ENCODE results near the gene ZNF197. TPM values are rescaled to one million over a fixed set of nuclear protein-coding genes. Genes with fewer than 3 reads are reported as not detected.

Gene ZNF197
- total and polyA plus RNA-seq, 10 of the 15 experiments (the other 5 are each of a cell fraction or from before 2014, with no cell fraction given) = 3.2 to 16.6 (median 9.7) TPM

DNA sequence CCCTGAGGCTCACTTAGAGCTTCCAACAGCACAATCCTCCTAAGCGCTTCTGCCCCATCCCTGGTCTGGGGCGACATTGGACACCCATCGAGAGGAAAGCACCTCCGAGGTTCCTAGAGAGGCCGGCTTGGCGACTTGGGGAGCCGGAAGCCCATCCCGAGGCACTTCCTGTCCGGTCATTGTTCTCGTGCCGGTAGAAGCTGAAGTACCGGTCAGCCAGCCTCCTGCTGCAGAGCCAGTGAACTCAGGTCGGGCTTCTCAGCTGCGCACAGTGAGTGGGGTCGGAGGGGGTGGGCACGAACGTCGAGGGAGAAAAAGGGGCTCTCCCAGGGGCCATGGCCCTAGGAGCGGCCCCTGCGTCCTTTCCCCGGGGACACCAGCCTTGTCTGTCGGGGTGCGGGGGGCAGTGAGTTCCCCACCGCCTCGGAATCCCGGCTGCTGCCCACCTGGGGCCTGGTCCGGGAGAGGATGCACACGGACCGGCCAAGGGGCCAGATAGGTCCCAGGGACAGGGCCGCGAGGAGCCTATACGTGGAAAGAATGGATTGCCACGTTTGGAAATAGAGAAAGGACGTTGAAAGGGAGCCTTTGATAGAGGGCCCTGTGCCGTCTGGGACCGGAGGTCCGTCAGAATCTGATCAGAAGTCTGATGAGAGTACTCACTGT is 23.9 kb downstream of the ZNF197 start, which contains the start of gene ZNF35 (continued):
- TF ChIP-seq, protein P1, sequence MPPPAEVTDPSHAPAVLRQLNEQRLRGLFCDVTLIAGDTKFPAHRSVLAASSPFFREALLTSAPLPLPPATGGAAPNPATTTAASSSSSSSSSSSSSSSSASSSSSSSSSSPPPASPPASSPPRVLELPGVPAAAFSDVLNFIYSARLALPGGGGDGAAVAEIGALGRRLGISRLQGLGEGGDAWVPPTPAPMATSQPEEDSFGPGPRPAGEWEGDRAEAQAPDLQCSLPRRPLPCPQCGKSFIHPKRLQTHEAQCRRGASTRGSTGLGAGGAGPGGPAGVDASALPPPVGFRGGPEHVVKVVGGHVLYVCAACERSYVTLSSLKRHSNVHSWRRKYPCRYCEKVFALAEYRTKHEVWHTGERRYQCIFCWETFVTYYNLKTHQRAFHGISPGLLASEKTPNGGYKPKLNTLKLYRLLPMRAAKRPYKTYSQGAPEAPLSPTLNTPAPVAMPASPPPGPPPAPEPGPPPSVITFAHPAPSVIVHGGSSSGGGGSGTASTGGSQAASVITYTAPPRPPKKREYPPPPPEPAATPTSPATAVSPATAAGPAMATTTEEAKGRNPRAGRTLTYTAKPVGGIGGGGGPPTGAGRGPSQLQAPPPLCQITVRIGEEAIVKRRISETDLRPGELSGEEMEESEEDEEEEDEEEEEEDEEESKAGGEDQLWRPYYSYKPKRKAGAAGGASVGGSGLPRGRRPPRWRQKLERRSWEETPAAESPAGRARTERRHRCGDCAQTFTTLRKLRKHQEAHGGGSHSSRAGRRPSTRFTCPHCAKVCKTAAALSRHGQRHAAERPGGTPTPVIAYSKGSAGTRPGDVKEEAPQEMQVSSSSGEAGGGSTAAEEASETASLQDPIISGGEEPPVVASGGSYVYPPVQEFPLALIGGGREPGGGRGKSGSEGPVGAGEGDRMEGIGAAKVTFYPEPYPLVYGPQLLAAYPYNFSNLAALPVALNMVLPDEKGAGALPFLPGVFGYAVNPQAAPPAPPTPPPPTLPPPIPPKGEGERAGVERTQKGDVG (CRISPR knock-in tag; IDR thresholded peaks at IDR 0.05) = no peak
- TF ChIP-seq PAX8 (IDR thresholded peaks at IDR 0.05) (no peak), JUNB (IDR thresholded peaks at IDR 0.05) (no peak), POLR2AphosphoS5 (IDR thresholded peaks at IDR 0.05; ENCODE audit: low read length) (peak; percentile 83), MXI1 (IDR thresholded peaks at IDR 0.05; ENCODE audit: low read depth, low read length) (peak; percentile 50; the same call in 1 of the 2 replicates), SMARCA5 (IDR thresholded peaks at IDR 0.05) (peak; percentile 31; the same call in 1 of the 2 replicates), SREBF2 (IDR thresholded peaks at IDR 0.05; ENCODE audit: low read length) (0 out of 2 replicates have a peak, but pooled peaks have one; percentile 22), IRF4 (IDR thresholded peaks at IDR 0.05; ENCODE audit: low read depth, low read length) (peak; percentile 33; the same call in 1 of the 2 replicates), GABPA (IDR thresholded peaks at IDR 0.05; ENCODE audit: low read depth) (peak; percentile 97), NR2C1 (IDR thresholded peaks at IDR 0.05) (peak; percentile 59), SIX5 (IDR thresholded peaks at IDR 0.05; ENCODE audit: low read depth, low read length, severe bottlenecking) (peak; percentile 43), CHD4 (IDR thresholded peaks at IDR 0.05) (no peak), TCF12 (IDR thresholded peaks at IDR 0.05; ENCODE audit: low read depth, low read length) (0 out of 2 replicates have a peak, but pooled peaks have one; percentile 7), RB1 (IDR thresholded peaks at IDR 0.05; ENCODE audit: borderline replicate concordance) (peak; percentile 72; the same call in 1 of the 2 replicates), GATAD2B (conservative IDR thresholded peaks at IDR 0.05; ENCODE audit: low read depth) (peak; percentile 64; the same call in 1 of the 2 replicates), MYC (IDR thresholded peaks at IDR 0.05; ENCODE audit: insufficient read depth, insufficient read length, insufficient replicate concordance, low read length, severe bottlenecking) (no peak), LARP7 (IDR thresholded peaks at IDR 0.05) (peak; percentile 73), SIN3A (IDR thresholded peaks at IDR 0.05; ENCODE audit: low read depth, low read length) (peak; percentile 44; the same call in 1 of the 2 replicates), BHLHE40 (IDR thresholded peaks at IDR 0.05; ENCODE audit: borderline replicate concordance in 1 of 2, low read depth in 2 of 2, low read length in 1 of 2) (peak; percentile 48 to 69; a peak in 3 of 4 replicates), TBL1XR1 (IDR thresholded peaks at IDR 0.05; ENCODE audit: low read depth, low read length) (no peak; the same call in 1 of the 2 replicates), TCF3 (IDR thresholded peaks at IDR 0.05; ENCODE audit: borderline replicate concordance, insufficient read depth, low read depth, low read length) (peak; percentile 33; the same call in 1 of the 2 replicates), RUNX3 (IDR thresholded peaks at IDR 0.05; ENCODE audit: low read length) (peak; percentile 22; the same call in 1 of the 2 replicates)
- TF ChIP-seq, protein P2, sequence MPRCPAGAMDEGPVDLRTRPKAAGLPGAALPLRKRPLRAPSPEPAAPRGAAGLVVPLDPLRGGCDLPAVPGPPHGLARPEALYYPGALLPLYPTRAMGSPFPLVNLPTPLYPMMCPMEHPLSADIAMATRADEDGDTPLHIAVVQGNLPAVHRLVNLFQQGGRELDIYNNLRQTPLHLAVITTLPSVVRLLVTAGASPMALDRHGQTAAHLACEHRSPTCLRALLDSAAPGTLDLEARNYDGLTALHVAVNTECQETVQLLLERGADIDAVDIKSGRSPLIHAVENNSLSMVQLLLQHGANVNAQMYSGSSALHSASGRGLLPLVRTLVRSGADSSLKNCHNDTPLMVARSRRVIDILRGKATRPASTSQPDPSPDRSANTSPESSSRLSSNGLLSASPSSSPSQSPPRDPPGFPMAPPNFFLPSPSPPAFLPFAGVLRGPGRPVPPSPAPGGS (IDR thresholded peaks at IDR 0.05; ENCODE audit: borderline replicate concordance, insufficient read depth, low read depth, low read length, poor library complexity, severe bottlenecking) = peak; percentile 80
- TF ChIP-seq, protein P3, sequence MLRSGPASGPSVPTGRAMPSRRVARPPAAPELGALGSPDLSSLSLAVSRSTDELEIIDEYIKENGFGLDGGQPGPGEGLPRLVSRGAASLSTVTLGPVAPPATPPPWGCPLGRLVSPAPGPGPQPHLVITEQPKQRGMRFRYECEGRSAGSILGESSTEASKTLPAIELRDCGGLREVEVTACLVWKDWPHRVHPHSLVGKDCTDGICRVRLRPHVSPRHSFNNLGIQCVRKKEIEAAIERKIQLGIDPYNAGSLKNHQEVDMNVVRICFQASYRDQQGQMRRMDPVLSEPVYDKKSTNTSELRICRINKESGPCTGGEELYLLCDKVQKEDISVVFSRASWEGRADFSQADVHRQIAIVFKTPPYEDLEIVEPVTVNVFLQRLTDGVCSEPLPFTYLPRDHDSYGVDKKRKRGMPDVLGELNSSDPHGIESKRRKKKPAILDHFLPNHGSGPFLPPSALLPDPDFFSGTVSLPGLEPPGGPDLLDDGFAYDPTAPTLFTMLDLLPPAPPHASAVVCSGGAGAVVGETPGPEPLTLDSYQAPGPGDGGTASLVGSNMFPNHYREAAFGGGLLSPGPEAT (IDR thresholded peaks at IDR 0.05; ENCODE audit: low read depth) = peak; percentile 62; the same call in 1 of the 2 replicates

Measured in GM12878 (cell line).